Measurements from ENCODE around the gene EBLN1.
A peak's percentile ranks its signal among the peaks of the same experiment; 100 is the strongest.

The EBLN1 gene

GRCh38 chr10:22217842-22218241, at the start of gene EBLN1:
EBLN1 (minus strand) TSS chr10:22218015; CDS start chr10:22209983, 8,032 bp downstream.
- no peak within 1 kb of the TSS for H3K4me3 ChIP-seq (ENCODE audit: low read depth, low read length)
- TF ChIP-seq CTCF (IDR thresholded peaks at IDR 0.05; ENCODE audit: low read depth, low read length), result no peak

DNA sequence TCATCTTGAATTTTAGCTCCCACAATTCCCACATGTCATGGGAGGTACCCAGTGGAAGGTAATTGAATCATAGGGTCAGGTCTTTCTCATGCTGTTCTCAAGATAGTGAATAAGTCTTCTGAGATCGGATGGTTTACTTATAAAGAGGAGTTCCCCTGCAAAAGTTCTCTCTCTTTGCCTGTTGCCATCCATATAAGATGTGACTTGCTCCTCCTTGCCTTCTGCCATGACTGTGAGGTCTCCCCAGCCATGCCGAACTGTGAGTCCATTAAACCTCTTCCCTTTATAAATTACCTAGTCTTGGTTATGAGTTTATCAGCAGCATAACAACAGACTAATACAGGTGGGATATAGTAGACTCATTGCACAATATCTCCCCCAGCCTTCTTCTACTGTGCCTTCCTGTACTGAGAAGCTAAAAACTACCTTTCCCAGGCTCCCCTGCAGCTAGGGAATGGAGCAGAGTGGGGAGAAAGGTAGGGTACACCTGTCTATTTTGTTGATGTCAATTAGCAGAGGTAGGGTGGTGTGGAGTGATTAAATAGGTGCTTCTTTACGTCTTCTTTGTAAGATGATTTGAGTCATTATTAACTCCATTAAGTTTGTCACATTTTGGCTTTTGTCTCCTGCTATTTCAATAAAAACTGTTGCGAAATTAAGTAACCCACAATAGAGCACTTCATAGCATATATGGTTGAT, 48.2 kb upstream of the EBLN1 start:
- no peak for TF ChIP-seq CTCF (IDR thresholded peaks at IDR 0.05; ENCODE audit: low read depth, low read length)
- H3K4me3 ChIP-seq (ENCODE audit: low read depth, low read length), result no peak overlapping the region

DNA sequence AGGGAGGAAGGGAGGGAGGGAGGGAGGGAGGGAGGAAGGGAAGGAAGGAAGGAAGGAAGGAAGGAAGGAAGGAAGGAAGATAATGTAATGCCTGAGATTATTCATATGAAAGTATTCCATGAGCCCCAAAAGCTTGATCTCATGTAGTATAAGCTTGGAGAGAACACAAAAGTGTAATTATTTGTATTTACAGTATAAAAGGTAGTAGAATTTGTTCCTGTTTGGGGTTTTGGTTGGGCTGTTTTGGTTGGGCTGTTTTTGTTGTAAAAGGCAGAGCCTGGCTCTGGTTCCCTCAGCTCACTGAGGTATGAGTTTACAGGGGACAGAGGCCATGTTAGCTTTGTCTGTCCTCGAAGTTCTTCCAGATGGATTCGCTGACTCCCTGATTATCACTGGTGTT, 45.3 kb upstream of the EBLN1 start:
- H3K4me3 ChIP-seq (ENCODE audit: low read depth, low read length), result no peak overlapping the region
- no peak for TF ChIP-seq CTCF (IDR thresholded peaks at IDR 0.05; ENCODE audit: low read depth, low read length)

GRCh38 chr10:22259280-22259679, 41.5 kb upstream of the EBLN1 start:
- no peak for TF ChIP-seq CTCF (IDR thresholded peaks at IDR 0.05; ENCODE audit: low read depth, low read length)
- H3K4me3 ChIP-seq (ENCODE audit: low read depth, low read length), result no peak overlapping the region

GRCh38 chr10:22258471-22258870, 40.7 kb upstream of the EBLN1 start:
- no peak overlapping the region for H3K4me3 ChIP-seq (ENCODE audit: low read depth, low read length)
- no peak for TF ChIP-seq CTCF (IDR thresholded peaks at IDR 0.05; ENCODE audit: low read depth, low read length)

- H3K4me3 ChIP-seq (ENCODE audit: low read depth, low read length), result no peak overlapping the region
- no peak for TF ChIP-seq CTCF (IDR thresholded peaks at IDR 0.05; ENCODE audit: low read depth, low read length)
These were observed 35.7 kb upstream of the EBLN1 start for GRCh38 chr10:22253580-22253882.

GRCh38 chr10:22252801-22253579, 35.2 kb upstream of the EBLN1 start:
- H3K4me3 ChIP-seq (ENCODE audit: low read depth, low read length), result peak overlapping the region; percentile 50
- no peak for TF ChIP-seq CTCF (IDR thresholded peaks at IDR 0.05; ENCODE audit: low read depth, low read length)
